HCT116 (cell line): ENCODE results near the gene RELCH. TPM values are rescaled to one million over a fixed set of nuclear protein-coding genes. Genes with fewer than 3 reads are reported as not detected.

Experiments used
- ATAC-seq: fragments of 200-7000 bp; cut with Tn5 transposase; 2 replicates; pipeline ENCODE4 v1.9.1; 2020; ENCODE audit warnings: mild to moderate bottlenecking, moderate library complexity
- BruUV-seq: library from RNA; stranded (reverse); fragments of 400-500 nt; replicated peaks from 2 replicates; lab custom pipeline; 2021; lab: Mats Ljungman, UMichigan
- CTCF ChIA-PET: fragments of 300-600 bp; sonication (Branson Sonifier 250); formaldehyde crosslinking; loops from one replicate; lab custom pipeline; 2021; ENCODE audit warnings: antibody characterized with exemption; lab: Charles Lee
- POLR2A ChIA-PET: fragments of 300-600, 350-600 bp; sonication (Branson Sonifier 250); formaldehyde crosslinking; loops from one replicate; lab custom pipeline; 2021; ENCODE audit warnings: antibody characterized with exemption; lab: Charles Lee
- RAD21 ChIA-PET, 2 experiments: fragments of 300-600 bp; sonication (Branson Sonifier 250); formaldehyde crosslinking; loops; one replicate each; lab custom pipeline; 2023; ENCODE audit warnings: low total read pairs in 2 of 2; ENCODE audit not compliant: uncharacterized antibody in 2 of 2, unreplicated experiment in 2 of 2, low non-redundant PET in 1 of 2; lab: Charles Lee
- DNase-seq: peaks from one replicate; pipeline ENCODE4 v3.0.0-alpha.2; 2010; ENCODE audit warnings: low read depth, low spot score
- H2AFZ ChIP-seq: fragments of 200-600 bp; shearing (Covaris generic), sonication (generic); 2 replicates; pipeline ENCODE4 v1.6.1; 2017; ENCODE audit warnings: low read depth, mixed run types, mixed read lengths, antibody characterized with exemption, low read length; ENCODE audit not compliant: poor library complexity, severe bottlenecking
- H3K27ac ChIP-seq: 2 replicates; pipeline ENCODE4 v1.5.1; 2012; ENCODE audit warnings: low read depth, low read length
- H3K27me3 ChIP-seq: fragments of 200-600 bp; sonication (generic); 2 replicates; pipeline ENCODE4 v1.6.1; 2016; ENCODE audit warnings: mixed run types, low read length, mixed read lengths; ENCODE audit not compliant: insufficient read depth
- H3K36me3 ChIP-seq, 2 experiments: fragments of 200-500 bp in 1 of 2; fragments of 200-600 bp in 1 of 2; sonication (Bioruptor generic) in 1 of 2; sonication (generic) in 1 of 2; 2 replicates each; pipeline versions ENCODE4 v1.5.1 to v1.6.1; 2014 to 2016; ENCODE audit warnings: low read length in 2 of 2, inconsistent platforms in 1 of 2, mixed read lengths in 1 of 2, mixed run types in 1 of 2; ENCODE audit not compliant: insufficient read depth in 2 of 2, control insufficient read depth in 1 of 2
- H3K4me1 ChIP-seq, 2 experiments: fragments of 200-600 bp in 1 of 2; sonication (generic) in 1 of 2; 2 replicates each; pipeline versions ENCODE4 v1.5.1 to v1.6.1; 2012 to 2017; ENCODE audit warnings: low read length in 2 of 2, inconsistent platforms in 1 of 2, mild to moderate bottlenecking in 1 of 2, mixed read lengths in 1 of 2, mixed run types in 1 of 2, moderate library complexity in 1 of 2; ENCODE audit not compliant: insufficient read depth in 2 of 2, control insufficient read depth in 1 of 2
- H3K4me2 ChIP-seq: fragments of 200-600 bp; sonication (generic); 2 replicates; pipeline ENCODE4 v1.6.1; 2017; ENCODE audit warnings: mixed run types, low read length, mixed read lengths
- H3K4me3 ChIP-seq, 2 experiments: fragments of 200-600 bp in 1 of 2; sonication (generic) in 1 of 2; replicated peaks in 1 of 2; 2 replicates each; pipeline ENCODE4 v1.5.1; 2011 to 2016; ENCODE audit warnings: low read length in 2 of 2, control low read depth in 1 of 2, low read depth in 1 of 2, mild to moderate bottlenecking in 1 of 2, mixed read lengths in 1 of 2, mixed run types in 1 of 2
- H3K79me2 ChIP-seq: fragments of 200-600 bp; sonication (generic); 2 replicates; pipeline ENCODE4 v1.6.1; 2017; ENCODE audit warnings: mild to moderate bottlenecking, mixed run types, low read length, moderate library complexity, mixed read lengths; ENCODE audit not compliant: insufficient read depth
- H3K9ac ChIP-seq: fragments of 200-600 bp; sonication (generic); 2 replicates; pipeline ENCODE4 v1.6.1; 2016; ENCODE audit warnings: low read length, mixed read lengths
- H3K9me2 ChIP-seq: fragments of 200-600 bp; sonication (generic), shearing (Covaris generic); 2 replicates; pipeline ENCODE4 v1.6.1; 2017; ENCODE audit warnings: mixed run types, mild to moderate bottlenecking, moderate library complexity; ENCODE audit not compliant: insufficient read depth
- H3K9me3 ChIP-seq, 2 experiments: fragments of 200-500 bp in 1 of 2; fragments of 200-600 bp in 1 of 2; sonication (Bioruptor generic) in 1 of 2; sonication (generic) in 1 of 2; 2 replicates each; pipeline ENCODE4 v1.6.1; 2014 to 2017; ENCODE audit warnings: low read length in 2 of 2, mixed read lengths in 2 of 2, inconsistent platforms in 1 of 2, low read depth in 1 of 2, mild to moderate bottlenecking in 1 of 2, mixed run types in 1 of 2, moderate library complexity in 1 of 2; ENCODE audit not compliant: control insufficient read depth in 1 of 2, insufficient read depth in 1 of 2
- H4K20me1 ChIP-seq: fragments of 200-600 bp; sonication (generic), shearing (Covaris generic); 2 replicates; pipeline ENCODE4 v1.6.1; 2017; ENCODE audit warnings: mixed run types, mild to moderate bottlenecking, moderate library complexity; ENCODE audit not compliant: insufficient read depth
- ELF1 ChIP-seq: IDR thresholded peaks from 2 replicates; pipeline ENCODE4 v1.6.1; 2012; ENCODE audit warnings: low read depth, borderline replicate concordance
- EZH2 ChIP-seq: fragments of 200-600 bp; sonication (generic); IDR thresholded peaks from 2 replicates; pipeline ENCODE4 v1.6.1; 2017; ENCODE audit warnings: antibody characterized with exemption, mixed run types
- EZH2phosphoT487 ChIP-seq: fragments of 200-600 bp; IDR thresholded peaks from 2 replicates; pipeline ENCODE4 v1.6.1; 2018; ENCODE audit warnings: antibody characterized with exemption, borderline replicate concordance
- FOSL1 ChIP-seq: IDR thresholded peaks from 2 replicates; pipeline ENCODE4 v1.6.1; 2012; ENCODE audit warnings: low read depth
- JUND ChIP-seq: IDR thresholded peaks from 2 replicates; pipeline ENCODE4 v1.6.1; 2012
- POLR2A ChIP-seq: IDR thresholded peaks from 2 replicates; pipeline ENCODE4 v1.7.0; 2011; ENCODE audit warnings: borderline replicate concordance; ENCODE audit not compliant: insufficient read depth, insufficient read length; ENCODE audit errors: extremely low read depth
- POLR2AphosphoS5 ChIP-seq: IDR thresholded peaks from 2 replicates; pipeline ENCODE4 v1.6.1; 2011; ENCODE audit warnings: mild to moderate bottlenecking, low read depth, low read length, moderate library complexity
- RAD21 ChIP-seq: IDR thresholded peaks from 2 replicates; pipeline ENCODE4 v1.6.1; 2012; ENCODE audit warnings: low read depth, mild to moderate bottlenecking
- SP1 ChIP-seq: IDR thresholded peaks from 2 replicates; pipeline ENCODE4 v1.6.1; 2012; ENCODE audit warnings: low read depth
- SRF ChIP-seq: IDR thresholded peaks from 2 replicates; pipeline ENCODE4 v1.6.1; 2012; ENCODE audit warnings: low read depth
- YY1 ChIP-seq: IDR thresholded peaks from 2 replicates; pipeline ENCODE4 v1.6.1; 2011; ENCODE audit warnings: low read length, low read depth, moderate library complexity, mild to moderate bottlenecking; ENCODE audit not compliant: insufficient replicate concordance; ENCODE audit errors: extremely low read depth
- ZNF274 ChIP-seq: fragments of 200-500 bp; sonication (Bioruptor generic); IDR thresholded peaks from 2 replicates; pipeline ENCODE4 v1.6.1; 2014; ENCODE audit warnings: mild to moderate bottlenecking, low read depth, low read length, inconsistent platforms
- intact Hi-C: fragments of 100-400 bp; cut with micrococcal nuclease; formaldehyde crosslinking; loops from 2 replicates; pipeline ENCODE4 v1.10.0; 2022
- total RNA-seq: library from RNA; stranded (reverse); gene quantifications from one replicate; pipeline ENCODE4 v1.2.1, GENCODE V29; 2021; ENCODE audit not compliant: unreplicated experiment
- TF ChIP-seq, protein P1 (sequence below), 3 experiments: fragments of 200-600 bp in 1 of 3; sonication (generic) in 1 of 3; IDR thresholded peaks in 2 of 3; conservative IDR thresholded peaks in 1 of 3; 2 replicates each; pipeline ENCODE4 v1.5.1; 2012 to 2017; ENCODE audit warnings: low read depth in 2 of 3, low read length in 2 of 3, antibody characterized with exemption in 1 of 3, borderline replicate concordance in 1 of 3, control low read depth in 1 of 3, mild to moderate bottlenecking in 1 of 3, mixed read lengths in 1 of 3, mixed run types in 1 of 3, moderate library complexity in 1 of 3; ENCODE audit not compliant: insufficient read depth in 1 of 3
- TF ChIP-seq, protein P2 (sequence below): IDR thresholded peaks from 2 replicates; pipeline ENCODE4 v1.6.1; 2012; ENCODE audit warnings: low read depth
- TF ChIP-seq, protein P3 (sequence below): IDR thresholded peaks from 2 replicates; pipeline ENCODE4 v1.6.1; 2012
- TF ChIP-seq, protein P4 (sequence below): IDR thresholded peaks from 2 replicates; pipeline ENCODE4 v1.6.1; 2012

Gene RELCH
- total RNA-seq, 1 experiment from 2014 or later, result 17.4 TPM

DNA sequence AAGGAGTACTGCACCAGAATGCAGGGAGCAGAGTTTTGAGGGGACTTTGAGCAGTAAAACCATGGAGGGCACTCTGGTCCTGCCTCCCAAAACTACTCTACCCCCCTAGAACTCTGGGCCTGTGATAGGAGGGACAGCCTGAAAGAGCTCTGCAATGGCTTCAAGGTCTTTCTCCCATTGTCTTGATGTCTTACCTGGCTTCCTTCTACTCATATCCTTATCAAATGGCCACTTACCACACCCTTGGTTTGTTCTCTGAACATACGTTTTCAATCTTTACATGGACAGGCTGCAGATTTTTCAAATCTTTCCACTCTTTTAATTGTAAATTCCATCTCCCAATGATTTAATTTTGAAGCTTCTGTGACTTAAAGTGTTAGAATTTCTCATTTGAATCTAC is 27.7 kb downstream of the RELCH start:
- POLR2A ChIA-PET, result no interaction called here
- RAD21 ChIA-PET, result no interaction called here
- Histone ChIP-seq H4K20me1 (no peaks in the 10 kb centered on the region), H3K4me1 (no peaks in the 10 kb centered on the region), H2AFZ (no peak overlapping the region), H3K9ac (no peak overlapping the region), H3K4me2 (no peak overlapping the region), H3K4me3 (no peak overlapping the region), H3K27ac (no peak overlapping the region), H3K36me3 (peaks cover 0 to 5% of the 10 kb centered on the region in 2 experiments; a peak in 1 of 4 replicates), H3K27me3 (no peaks in the 10 kb centered on the region), H3K9me2 (no peaks in the 10 kb centered on the region), H3K9me3 (no peaks in the 10 kb centered on the region), H3K79me2 (peaks cover 25% of the 10 kb centered on the region)
- no peak for DNase-seq
- TF ChIP-seq ELF1 (no peak), JUND (no peak), FOSL1 (no peak), ZNF274 (no peak), SP1 (no peak)
- intact Hi-C loops, result no loop called here
- ATAC-seq, result no peak
- CTCF ChIA-PET, result interaction anchor here (0.9 kb wide), 1 partner anchor 34 kb away, joined by 3 read pairs; no protein-coding TSS in a partner anchor
- no TSS peak for BruUV-seq

DNA sequence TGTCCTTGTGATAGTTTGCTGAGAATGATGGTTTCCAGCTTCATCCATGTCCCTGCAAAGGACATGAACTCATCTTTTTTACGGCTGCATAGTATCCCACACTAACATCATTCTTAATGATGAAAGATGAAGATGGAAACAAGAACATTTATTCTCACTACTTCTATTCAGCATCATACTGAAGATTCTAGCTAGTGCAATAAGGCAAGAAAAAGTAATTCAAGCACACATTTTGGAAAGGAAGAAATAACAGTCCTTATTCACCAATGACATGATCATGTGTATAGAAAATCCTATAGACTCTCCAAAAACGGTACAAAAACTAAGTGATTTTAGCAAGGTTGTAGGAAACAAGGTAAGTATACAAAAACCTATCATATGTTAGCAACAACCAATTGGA is 37.2 kb downstream of the RELCH start:
- CTCF ChIA-PET, result no interaction called here
- no TSS peak for BruUV-seq
- Histone ChIP-seq H2AFZ (no peak overlapping the region), H4K20me1 (no peaks in the 10 kb centered on the region), H3K4me2 (no peak overlapping the region), H3K9me2 (no peaks in the 10 kb centered on the region), H3K4me3 (no peak overlapping the region), H3K4me1 (no peaks in the 10 kb centered on the region), H3K27me3 (no peaks in the 10 kb centered on the region), H3K9me3 (no peaks in the 10 kb centered on the region; a peak in 1 of 4 replicates), H3K36me3 (peaks cover 3 to 11% of the 10 kb centered on the region in 2 experiments; a peak in 2 of 4 replicates), H3K79me2 (no peaks in the 10 kb centered on the region), H3K9ac (no peak overlapping the region), H3K27ac (no peak overlapping the region)
- intact Hi-C loops, result no loop called here
- RAD21 ChIA-PET, result no interaction called here
- POLR2A ChIA-PET, result no interaction called here
- TF ChIP-seq POLR2A, result no peak
- no peak for TF ChIP-seq POLR2AphosphoS5
- no peak for TF ChIP-seq YY1
- TF ChIP-seq, protein P1, sequence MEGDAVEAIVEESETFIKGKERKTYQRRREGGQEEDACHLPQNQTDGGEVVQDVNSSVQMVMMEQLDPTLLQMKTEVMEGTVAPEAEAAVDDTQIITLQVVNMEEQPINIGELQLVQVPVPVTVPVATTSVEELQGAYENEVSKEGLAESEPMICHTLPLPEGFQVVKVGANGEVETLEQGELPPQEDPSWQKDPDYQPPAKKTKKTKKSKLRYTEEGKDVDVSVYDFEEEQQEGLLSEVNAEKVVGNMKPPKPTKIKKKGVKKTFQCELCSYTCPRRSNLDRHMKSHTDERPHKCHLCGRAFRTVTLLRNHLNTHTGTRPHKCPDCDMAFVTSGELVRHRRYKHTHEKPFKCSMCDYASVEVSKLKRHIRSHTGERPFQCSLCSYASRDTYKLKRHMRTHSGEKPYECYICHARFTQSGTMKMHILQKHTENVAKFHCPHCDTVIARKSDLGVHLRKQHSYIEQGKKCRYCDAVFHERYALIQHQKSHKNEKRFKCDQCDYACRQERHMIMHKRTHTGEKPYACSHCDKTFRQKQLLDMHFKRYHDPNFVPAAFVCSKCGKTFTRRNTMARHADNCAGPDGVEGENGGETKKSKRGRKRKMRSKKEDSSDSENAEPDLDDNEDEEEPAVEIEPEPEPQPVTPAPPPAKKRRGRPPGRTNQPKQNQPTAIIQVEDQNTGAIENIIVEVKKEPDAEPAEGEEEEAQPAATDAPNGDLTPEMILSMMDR (IDR thresholded peaks at IDR 0.05 in 2 of 3, conservative IDR thresholded peaks at IDR 0.05 in 1 of 3; ENCODE audit: borderline replicate concordance in 1 of 3, insufficient read depth in 1 of 3, low read depth in 2 of 3, low read length in 2 of 3), result no peak
- TF ChIP-seq, protein P2, sequence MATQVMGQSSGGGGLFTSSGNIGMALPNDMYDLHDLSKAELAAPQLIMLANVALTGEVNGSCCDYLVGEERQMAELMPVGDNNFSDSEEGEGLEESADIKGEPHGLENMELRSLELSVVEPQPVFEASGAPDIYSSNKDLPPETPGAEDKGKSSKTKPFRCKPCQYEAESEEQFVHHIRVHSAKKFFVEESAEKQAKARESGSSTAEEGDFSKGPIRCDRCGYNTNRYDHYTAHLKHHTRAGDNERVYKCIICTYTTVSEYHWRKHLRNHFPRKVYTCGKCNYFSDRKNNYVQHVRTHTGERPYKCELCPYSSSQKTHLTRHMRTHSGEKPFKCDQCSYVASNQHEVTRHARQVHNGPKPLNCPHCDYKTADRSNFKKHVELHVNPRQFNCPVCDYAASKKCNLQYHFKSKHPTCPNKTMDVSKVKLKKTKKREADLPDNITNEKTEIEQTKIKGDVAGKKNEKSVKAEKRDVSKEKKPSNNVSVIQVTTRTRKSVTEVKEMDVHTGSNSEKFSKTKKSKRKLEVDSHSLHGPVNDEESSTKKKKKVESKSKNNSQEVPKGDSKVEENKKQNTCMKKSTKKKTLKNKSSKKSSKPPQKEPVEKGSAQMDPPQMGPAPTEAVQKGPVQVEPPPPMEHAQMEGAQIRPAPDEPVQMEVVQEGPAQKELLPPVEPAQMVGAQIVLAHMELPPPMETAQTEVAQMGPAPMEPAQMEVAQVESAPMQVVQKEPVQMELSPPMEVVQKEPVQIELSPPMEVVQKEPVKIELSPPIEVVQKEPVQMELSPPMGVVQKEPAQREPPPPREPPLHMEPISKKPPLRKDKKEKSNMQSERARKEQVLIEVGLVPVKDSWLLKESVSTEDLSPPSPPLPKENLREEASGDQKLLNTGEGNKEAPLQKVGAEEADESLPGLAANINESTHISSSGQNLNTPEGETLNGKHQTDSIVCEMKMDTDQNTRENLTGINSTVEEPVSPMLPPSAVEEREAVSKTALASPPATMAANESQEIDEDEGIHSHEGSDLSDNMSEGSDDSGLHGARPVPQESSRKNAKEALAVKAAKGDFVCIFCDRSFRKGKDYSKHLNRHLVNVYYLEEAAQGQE, result no peak
- TF ChIP-seq, protein P3, sequence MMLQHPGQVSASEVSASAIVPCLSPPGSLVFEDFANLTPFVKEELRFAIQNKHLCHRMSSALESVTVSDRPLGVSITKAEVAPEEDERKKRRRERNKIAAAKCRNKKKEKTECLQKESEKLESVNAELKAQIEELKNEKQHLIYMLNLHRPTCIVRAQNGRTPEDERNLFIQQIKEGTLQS, result no peak
- TF ChIP-seq SRF, result no peak
- TF ChIP-seq, protein P4, sequence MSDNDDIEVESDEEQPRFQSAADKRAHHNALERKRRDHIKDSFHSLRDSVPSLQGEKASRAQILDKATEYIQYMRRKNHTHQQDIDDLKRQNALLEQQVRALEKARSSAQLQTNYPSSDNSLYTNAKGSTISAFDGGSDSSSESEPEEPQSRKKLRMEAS, result no peak
- TF ChIP-seq ELF1, result no peak
- TF ChIP-seq EZH2, result no peak
- no peak for TF ChIP-seq RAD21
- no peak for TF ChIP-seq EZH2phosphoT487
- no peak for DNase-seq
- ATAC-seq, result no peak
